Measurements from ENCODE around the gene FGGY. TPM values are rescaled to one million over a fixed set of nuclear protein-coding genes. Genes with fewer than 3 reads are reported as not detected.

Gene FGGY
- total and polyA plus RNA-seq, 4 donors, result 16.0 to 67.0 (median 43.4) TPM

- peaks cover 0 to 2% (median 0%) of the 10 kb centered on the region in 4 donors for H3K4me1 ChIP-seq (ENCODE audit: control insufficient read depth in 4 of 4, insufficient read depth in 4 of 4, low read length in 3 of 4)
- peaks cover 0 to 4% (median 0%) of the 10 kb centered on the region in 4 donors for H3K36me3 ChIP-seq (ENCODE audit: control insufficient read depth in 4 of 4, insufficient read depth in 3 of 4, low read depth in 1 of 4, low read length in 3 of 4)
- H3K9ac ChIP-seq (ENCODE audit: low read depth in 1 of 2, low read length in 2 of 2), result no peak overlapping the region
- DNase-seq (ENCODE audit: low spot score), result no peak
- TF ChIP-seq ATF3 (IDR thresholded peaks at IDR 0.05) (no peak), TAF1 (conservative IDR thresholded peaks at IDR 0.05) (no peak), ZBTB33 (IDR thresholded peaks at IDR 0.05) (no peak), NR2F2 (IDR thresholded peaks at IDR 0.05) (no peak), YY1 (IDR thresholded peaks at IDR 0.05) (no peak), RXRA (IDR thresholded peaks at IDR 0.05) (no peak), MAX (IDR thresholded peaks at IDR 0.05) (no peak), HNF4A (conservative IDR thresholded peaks at IDR 0.05) (no peak), SP1 (IDR thresholded peaks at IDR 0.05) (no peak), HNF4G (IDR thresholded peaks at IDR 0.05) (no peak), GABPA (IDR thresholded peaks at IDR 0.05 in 1 of 2, conservative IDR thresholded peaks at IDR 0.05 in 1 of 2) (no peak), REST (IDR thresholded peaks at IDR 0.05) (no peak), FOXA2 (IDR thresholded peaks at IDR 0.05) (no peak), EGR1 (IDR thresholded peaks at IDR 0.05; ENCODE audit: low read depth in 2 of 2) (no peak)
- 46% methylated on average over 1 of the region's 1 CpG for WGBS
- H3K27ac ChIP-seq (ENCODE audit: low read depth in 1 of 2, low read length in 2 of 2), result no peak overlapping the region
- peaks cover 0 to 3% (median 0%) of the 10 kb centered on the region in 4 donors for H3K9me3 ChIP-seq (ENCODE audit: control insufficient read depth in 4 of 4, low read length in 3 of 4)
- H3K27me3 ChIP-seq (ENCODE audit: control insufficient read depth in 4 of 4, insufficient read depth in 4 of 4, low read length in 3 of 4), result no peaks in the 10 kb centered on the region
- no peak overlapping the region for H3K4me3 ChIP-seq (ENCODE audit: low read depth in 1 of 3, low read length in 3 of 3)
Observed at GRCh38 chr1:59492500-59492899, 195.6 kb downstream of the FGGY start.

- no peak overlapping the region for H3K9ac ChIP-seq (ENCODE audit: low read depth in 1 of 2, low read length in 2 of 2)
- no peak for DNase-seq (ENCODE audit: low spot score)
- H3K27ac ChIP-seq (ENCODE audit: low read depth in 1 of 2, low read length in 2 of 2), result peak overlapping the region in 1 of 2 donors; percentile 36
- TF ChIP-seq RAD21 (IDR thresholded peaks at IDR 0.05), result peak; percentile 18 to 33
- no peak for TF ChIP-seq FOXA2 (IDR thresholded peaks at IDR 0.05)
- TF ChIP-seq EGR1 (IDR thresholded peaks at IDR 0.05; ENCODE audit: low read depth in 2 of 2), result no peak
- TF ChIP-seq YY1 (IDR thresholded peaks at IDR 0.05), result no peak
- TF ChIP-seq CTCF (IDR thresholded peaks at IDR 0.05; ENCODE audit: low read depth, low read length, missing input control), result no peak
- TF ChIP-seq HNF4G (IDR thresholded peaks at IDR 0.05), result no peak
- no peak for TF ChIP-seq ZBTB33 (IDR thresholded peaks at IDR 0.05)
- no peak for TF ChIP-seq FOXA1 (IDR thresholded peaks at IDR 0.05)
- TF ChIP-seq REST (IDR thresholded peaks at IDR 0.05), result no peak
- TF ChIP-seq TAF1 (conservative IDR thresholded peaks at IDR 0.05), result no peak
- TF ChIP-seq NR2F2 (IDR thresholded peaks at IDR 0.05), result no peak
- TF ChIP-seq RXRA (IDR thresholded peaks at IDR 0.05), result no peak
- TF ChIP-seq SP1 (IDR thresholded peaks at IDR 0.05), result no peak
Observed at GRCh38 chr1:59494145-59494833, 197.4 kb downstream of the FGGY start.

More at GRCh38 chr1:59494145-59494833, 197.4 kb downstream of the FGGY start:
- Histone ChIP-seq H3K4me3 (ENCODE audit: low read depth in 1 of 3, low read length in 3 of 3) (no peak overlapping the region), H3K9me3 (ENCODE audit: control insufficient read depth in 4 of 4, low read length in 3 of 4) (peaks cover 0 to 3% (median 0%) of the 10 kb centered on the region in 4 donors), H3K36me3 (ENCODE audit: control insufficient read depth in 4 of 4, insufficient read depth in 3 of 4, low read depth in 1 of 4, low read length in 3 of 4) (peaks cover 0 to 4% (median 0%) of the 10 kb centered on the region in 4 donors), H3K27me3 (ENCODE audit: control insufficient read depth in 4 of 4, insufficient read depth in 4 of 4, low read length in 3 of 4) (no peaks in the 10 kb centered on the region), H3K4me1 (ENCODE audit: control insufficient read depth in 4 of 4, insufficient read depth in 4 of 4, low read length in 3 of 4) (peaks cover 4 to 9% (median 6%) of the 10 kb centered on the region in 4 donors)

All from liver (tissue), 9 donors.